ENCODE data around the gene SIK1. TPM values are rescaled to one million over a fixed set of nuclear protein-coding genes. Genes with fewer than 3 reads are reported as not detected.
"Not testable (repeated sequence)": the region's sequence is repeated elsewhere in the genome, so short reads cannot be mapped to it uniquely, and the experiment has no call there.

The SIK1 gene
- total and polyA plus RNA-seq, 7 donors = 1.7 to 85.1 (median 17.2) TPM

- H3K4me1 ChIP-seq; H3K27me3 ChIP-seq (ENCODE audit: insufficient read depth in 3 of 3, low read length in 2 of 3): not testable (repeated sequence)
- WGBS, 3 donors = no CpG with 5 or more reads among the region's 19 CpGs
Measured at GRCh38 chr21:43383351-43383750, 43.6 kb downstream of the SIK1 start.

GRCh38 chr21:43382902-43383301, 44.0 kb downstream of the SIK1 start:
- H3K9me3 ChIP-seq; H3K27ac ChIP-seq; H3K4me1 ChIP-seq; H3K4me3 ChIP-seq; DNase-seq; H3K27me3 ChIP-seq (ENCODE audit: insufficient read depth in 3 of 3, low read length in 2 of 3); ATAC-seq; intact Hi-C loops (cut with DNase I); H3K36me3 ChIP-seq (ENCODE audit: insufficient read depth in 1 of 2, low read depth in 1 of 2): not testable (repeated sequence)
- WGBS, 3 donors = 13% methylated on average over 9 of the region's 10 CpGs; no CpG with 5 or more reads in 2 of the 3 donors

More at GRCh38 chr21:43383351-43383750, 43.6 kb downstream of the SIK1 start:
- peak in 2 of 4 donors; percentile 33 to 52 for ATAC-seq
- H3K4me3 ChIP-seq; H3K27ac ChIP-seq; intact Hi-C loops (cut with DNase I); H3K9me3 ChIP-seq; DNase-seq; H3K36me3 ChIP-seq (ENCODE audit: insufficient read depth in 1 of 2, low read depth in 1 of 2): not testable (repeated sequence)

GRCh38 chr21:43380852-43381533, 45.9 kb downstream of the SIK1 start:
- H3K4me1 ChIP-seq; H3K4me3 ChIP-seq; H3K27me3 ChIP-seq (ENCODE audit: insufficient read depth in 3 of 3, low read length in 2 of 3); intact Hi-C loops (cut with DNase I); ATAC-seq; H3K36me3 ChIP-seq (ENCODE audit: insufficient read depth in 1 of 2, low read depth in 1 of 2); H3K27ac ChIP-seq; H3K9me3 ChIP-seq: not testable (repeated sequence)
- DNase-seq = peak in 1 of 2 donors; percentile 19
- WGBS, 3 donors = 87 to 100% (median 91%) methylated on average over 3 to 5 of the region's 28 CpGs

GRCh38 chr21:43380337-43380736, 46.6 kb downstream of the SIK1 start:
- H3K36me3 ChIP-seq (ENCODE audit: insufficient read depth in 1 of 2, low read depth in 1 of 2); H3K27me3 ChIP-seq (ENCODE audit: insufficient read depth in 3 of 3, low read length in 2 of 3); H3K4me3 ChIP-seq; H3K4me1 ChIP-seq; ATAC-seq; H3K27ac ChIP-seq; DNase-seq; intact Hi-C loops (cut with DNase I); H3K9me3 ChIP-seq: not testable (repeated sequence)
- 78 to 83% methylated on average over 3 to 4 of the region's 11 CpGs; no CpG with 5 or more reads in 1 of the 3 donors for WGBS, 3 donors

- H3K27me3 ChIP-seq (ENCODE audit: insufficient read depth in 3 of 3, low read length in 2 of 3); H3K27ac ChIP-seq; H3K4me3 ChIP-seq; H3K4me1 ChIP-seq; H3K36me3 ChIP-seq (ENCODE audit: insufficient read depth in 1 of 2, low read depth in 1 of 2); H3K9me3 ChIP-seq; intact Hi-C loops (cut with DNase I); DNase-seq; ATAC-seq: not testable (repeated sequence)
- WGBS, 3 donors = 83 to 90% (median 89%) methylated on average over 2 to 3 of the region's 16 CpGs
Measured at GRCh38 chr21:43379626-43380122, 47.3 kb downstream of the SIK1 start.

GRCh38 chr21:43376478-43376882, 50.5 kb downstream of the SIK1 start:
- H3K4me3 ChIP-seq = no peak overlapping the region
- H3K27me3 ChIP-seq (ENCODE audit: insufficient read depth in 3 of 3, low read length in 2 of 3) = no peaks in the 10 kb centered on the region
- DNase-seq (no peak), ATAC-seq (no peak)
- H3K4me1 ChIP-seq = no peaks in the 10 kb centered on the region
- 89 to 93% (median 91%) methylated on average over 9 to 10 of the region's 10 CpGs for WGBS, 3 donors
- no peaks in the 10 kb centered on the region for H3K9me3 ChIP-seq
- no peak overlapping the region for H3K27ac ChIP-seq
- no peak for TF ChIP-seq CTCF (IDR thresholded peaks at IDR 0.05)
- intact Hi-C loops (cut with DNase I) = no loop called here
- H3K36me3 ChIP-seq (ENCODE audit: insufficient read depth in 1 of 2, low read depth in 1 of 2) = no peaks in the 10 kb centered on the region

GRCh38 chr21:43375837-43376477, 51.0 kb downstream of the SIK1 start:
- H3K36me3 ChIP-seq (ENCODE audit: insufficient read depth in 1 of 2, low read depth in 1 of 2) = no peaks in the 10 kb centered on the region
- H3K27me3 ChIP-seq (ENCODE audit: insufficient read depth in 3 of 3, low read length in 2 of 3) = no peaks in the 10 kb centered on the region
- DNase-seq = peak in 1 of 2 donors; percentile 47
- no peak for ATAC-seq
- H3K4me3 ChIP-seq = no peak overlapping the region
- H3K27ac ChIP-seq = no peak overlapping the region
- WGBS, 3 donors = 89 to 95% (median 93%) methylated on average over 20 to 21 of the region's 21 CpGs
- no peaks in the 10 kb centered on the region for H3K9me3 ChIP-seq
- H3K4me1 ChIP-seq = no peaks in the 10 kb centered on the region
- intact Hi-C loops (cut with DNase I) = no loop called here
- TF ChIP-seq CTCF (IDR thresholded peaks at IDR 0.05) = no peak
